HuH-7 (cell line): ENCODE data around the gene TMEM14A.
"Not testable (repeated sequence)": the region's sequence is repeated elsewhere in the genome, so short reads cannot be mapped to it uniquely, and the experiment has no call there.

ENCODE experiments used
- DNase-seq: peaks from one replicate; pipeline ENCODE4 v3.0.0; 2011; ENCODE audit warnings: low spot score

Gene TMEM14A

DNA sequence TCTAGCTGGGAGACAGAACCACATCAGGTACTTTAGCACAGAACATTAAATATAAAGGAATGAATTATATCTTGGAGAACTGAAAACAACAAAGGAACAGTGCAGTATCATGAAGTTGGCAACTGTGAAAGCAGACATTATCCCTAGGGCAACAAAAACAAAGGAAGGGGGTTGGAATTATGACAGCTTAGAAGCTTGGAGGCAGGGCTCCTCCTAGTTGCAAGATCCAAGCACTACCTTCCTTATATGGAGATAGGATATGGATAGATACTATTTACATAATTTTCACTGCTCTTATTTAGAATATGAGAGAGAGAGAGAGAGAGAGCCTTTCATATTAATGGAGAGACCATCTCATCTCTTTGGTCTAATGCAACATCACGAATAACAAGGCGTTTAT lies 27.0 kb downstream of the TMEM14A start:
- no peak for DNase-seq

GRCh38 chr6:52704060-52704459 lies 33.1 kb downstream of the TMEM14A start:
- no peak for DNase-seq

DNA sequence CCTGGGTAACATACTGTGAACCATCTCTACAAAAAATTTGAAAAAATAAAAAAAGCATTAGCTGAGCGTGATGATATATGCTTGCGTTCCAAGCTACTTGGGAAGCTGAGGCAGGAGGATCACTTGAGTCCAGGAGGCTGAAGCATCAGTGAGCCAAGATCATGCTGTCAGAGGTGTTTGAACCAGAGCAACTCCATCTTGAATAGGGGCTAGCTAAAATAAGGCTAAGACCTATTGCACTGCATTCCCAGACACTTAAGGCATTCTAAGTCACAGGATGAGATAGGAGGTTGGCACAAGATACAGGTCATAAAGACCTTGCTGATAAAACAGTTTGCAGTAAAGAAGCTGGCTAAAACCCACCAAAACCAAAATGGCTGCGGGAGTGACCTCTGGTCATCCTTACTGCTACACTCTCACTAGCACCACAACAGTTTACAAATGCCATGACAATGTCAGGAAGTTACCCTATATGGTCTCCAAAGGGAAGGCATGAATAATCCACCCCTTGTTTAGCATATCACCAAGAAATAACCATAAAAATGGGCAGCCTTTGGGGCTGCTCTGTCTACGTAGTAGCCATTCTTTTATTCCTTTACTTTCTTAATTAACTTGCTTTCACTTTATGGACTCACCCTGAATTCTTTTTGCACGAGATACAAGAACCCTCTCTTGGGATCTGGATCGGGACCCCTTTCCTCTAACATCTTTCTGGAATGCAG lies 34.0 kb downstream of the TMEM14A start:
- DNase-seq = not testable (repeated sequence)

- no peak for DNase-seq
Observed at GRCh38 chr6:52706001-52706400, 35.1 kb downstream of the TMEM14A start.

DNA sequence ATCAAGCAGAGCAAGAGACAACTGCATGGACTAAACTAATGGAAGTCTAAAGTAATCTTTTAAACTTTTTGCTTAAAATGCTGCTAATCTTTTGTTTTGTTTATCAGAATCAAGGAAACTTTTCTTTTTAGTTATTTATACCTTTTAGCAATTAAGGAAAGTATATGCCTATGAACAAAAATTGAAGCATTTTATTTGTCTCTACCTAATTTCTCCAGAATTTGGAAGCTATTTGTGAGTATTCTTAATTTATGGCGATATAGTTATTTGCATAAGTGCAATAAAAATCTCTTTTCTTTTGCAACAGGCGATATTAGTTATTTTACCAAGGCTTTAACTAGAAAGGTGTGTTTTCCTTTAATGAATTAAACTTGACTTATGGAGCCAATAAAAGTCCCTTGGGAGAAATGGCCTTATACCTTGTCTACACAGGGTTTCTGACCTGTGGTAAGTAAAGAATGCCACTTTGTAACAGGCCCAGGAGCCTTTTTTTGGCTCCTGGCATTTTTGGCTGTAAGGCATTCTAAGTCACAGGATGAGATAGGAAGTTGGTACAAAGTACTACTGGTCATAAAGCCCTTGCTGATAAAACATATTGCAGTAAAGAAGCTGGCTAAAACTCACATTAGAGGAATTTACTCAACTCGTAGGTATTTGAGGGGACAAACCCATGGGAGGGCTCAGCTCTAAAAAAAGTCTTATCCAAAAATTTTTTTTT lies 37.2 kb downstream of the TMEM14A start:
- DNase-seq = no peak

DNA sequence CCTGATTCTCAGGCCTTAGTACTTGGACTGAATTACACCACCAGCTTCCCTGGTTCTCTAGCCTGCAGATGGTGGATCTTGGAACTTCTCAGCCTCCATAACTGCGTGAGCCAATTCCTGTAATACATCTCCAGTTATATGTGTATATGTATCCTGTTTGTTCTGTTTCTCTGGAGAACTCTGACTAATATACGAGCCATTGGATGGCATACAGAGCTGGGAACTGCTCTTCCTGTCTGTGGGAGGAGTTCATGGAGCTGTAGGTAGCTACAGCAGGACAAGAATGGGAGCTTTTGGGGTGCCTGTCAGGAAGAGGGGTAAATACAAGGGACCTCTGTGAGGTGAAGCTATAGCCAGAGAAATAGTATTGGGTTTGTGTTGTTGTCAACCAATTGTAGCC lies 41.2 kb downstream of the TMEM14A start:
- DNase-seq = no peak

DNA sequence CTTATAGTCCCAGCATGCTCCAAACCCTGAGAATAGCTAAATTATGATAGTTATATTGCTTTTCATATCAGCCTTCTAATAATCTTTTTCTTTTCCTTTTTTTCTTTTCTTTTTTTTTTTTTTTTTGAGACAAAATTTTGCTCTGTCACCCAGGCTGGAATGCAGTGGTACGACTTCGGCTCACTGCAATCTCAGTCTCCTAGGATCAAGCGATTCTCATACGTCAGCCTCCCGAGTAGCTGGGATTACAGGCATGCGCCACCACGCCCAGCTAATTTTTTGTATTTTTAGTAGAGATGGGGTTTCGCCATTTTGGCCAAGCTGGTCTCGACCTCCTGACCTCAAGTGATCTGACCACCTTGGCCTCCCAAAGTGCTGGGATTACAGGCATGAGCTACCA lies 43.8 kb downstream of the TMEM14A start:
- DNase-seq = not testable (repeated sequence)

DNA sequence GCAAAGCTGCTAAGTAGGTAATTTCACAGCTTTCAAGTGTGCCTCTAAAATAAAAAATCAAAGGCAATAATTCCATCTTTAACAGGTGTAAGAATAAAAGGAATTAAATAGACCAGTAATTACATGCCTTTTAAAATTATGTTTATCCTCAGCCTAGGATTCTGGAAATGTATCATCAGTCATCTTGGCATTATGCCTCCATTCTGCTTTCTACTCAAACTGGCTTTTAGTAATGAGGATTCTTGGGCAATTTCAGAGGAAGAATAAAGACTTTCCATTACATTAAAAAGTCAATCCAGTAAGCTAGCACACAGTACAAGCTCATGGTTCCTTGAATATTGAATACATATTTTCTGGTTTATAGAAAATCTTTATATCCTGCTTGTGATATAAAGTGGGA lies 47.6 kb downstream of the TMEM14A start:
- DNase-seq = no peak

- DNase-seq = no peak
Observed at GRCh38 chr6:52720321-52720720, 49.4 kb downstream of the TMEM14A start.

DNA sequence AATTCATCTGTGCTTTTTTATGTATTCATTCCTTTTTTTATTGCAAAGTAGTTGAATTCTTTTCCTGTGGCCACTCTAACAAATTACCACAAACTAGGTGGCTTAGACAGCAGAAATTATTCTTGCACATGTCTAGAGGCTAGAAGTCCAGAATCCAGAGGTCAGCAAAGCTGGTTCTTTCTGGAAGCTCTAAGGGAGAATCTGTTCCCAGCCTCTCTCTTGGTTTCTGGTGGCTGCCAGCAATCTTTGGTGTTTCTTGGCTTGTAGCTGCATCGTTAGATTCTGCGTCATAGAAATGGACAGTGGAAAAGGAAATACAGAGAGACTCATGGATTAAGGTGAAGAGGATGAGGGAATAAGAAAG lies 53.1 kb downstream of the TMEM14A start:
- no peak for DNase-seq

DNA sequence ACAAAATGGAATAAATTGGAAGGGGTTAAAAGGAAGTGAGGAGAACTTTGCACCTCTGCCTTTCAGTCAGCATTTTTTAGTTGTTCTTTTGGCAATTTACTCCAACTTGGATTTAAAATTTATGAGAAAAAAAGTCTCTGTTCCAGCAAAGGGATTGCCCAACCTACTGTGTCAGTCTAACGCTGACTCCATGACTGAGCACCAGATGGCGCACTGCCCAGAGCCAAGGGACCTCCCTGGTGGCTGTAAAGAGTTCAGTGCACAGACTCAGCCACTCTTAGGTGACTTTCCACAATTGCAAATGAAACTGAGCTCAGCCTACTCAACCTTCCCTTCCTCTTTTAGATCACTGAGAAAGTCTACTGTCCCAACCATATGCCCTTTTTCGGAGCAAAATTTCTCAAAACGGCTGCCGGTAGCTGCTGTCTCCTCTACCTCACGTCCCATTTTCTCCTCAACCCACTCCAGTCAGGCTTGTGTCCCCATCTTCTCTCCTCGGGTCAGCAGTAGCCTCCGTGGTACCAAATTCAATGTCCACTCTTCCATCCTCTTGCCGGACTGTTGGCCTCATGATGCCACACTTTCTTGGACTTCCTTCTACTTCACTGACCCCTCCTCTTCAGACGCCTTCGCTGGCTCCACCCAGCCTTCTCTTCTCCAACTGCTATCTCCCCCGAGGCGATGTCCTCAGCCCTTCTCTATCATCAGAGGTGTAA lies 53.7 kb downstream of the TMEM14A start:
- DNase-seq = peak; percentile 44

DNA sequence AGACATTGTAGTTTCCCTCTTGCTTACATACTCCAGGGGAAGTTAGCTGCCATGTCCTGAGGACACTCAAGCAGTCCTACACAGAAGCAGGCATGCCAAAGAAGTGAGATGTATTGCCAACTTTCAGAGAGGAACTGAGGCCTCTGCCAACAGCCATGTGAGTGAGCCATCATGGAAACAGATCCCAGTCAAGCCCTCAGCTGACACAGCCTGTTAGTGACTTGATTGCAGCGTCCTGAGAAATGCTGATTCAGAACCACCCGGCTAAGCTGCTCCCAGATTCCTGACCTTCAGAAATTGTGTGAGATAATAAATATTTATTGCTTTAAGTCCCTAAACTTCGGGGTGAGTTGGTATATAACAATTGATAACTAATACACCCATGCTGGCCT lies 54.2 kb downstream of the TMEM14A start:
- DNase-seq = no peak

DNA sequence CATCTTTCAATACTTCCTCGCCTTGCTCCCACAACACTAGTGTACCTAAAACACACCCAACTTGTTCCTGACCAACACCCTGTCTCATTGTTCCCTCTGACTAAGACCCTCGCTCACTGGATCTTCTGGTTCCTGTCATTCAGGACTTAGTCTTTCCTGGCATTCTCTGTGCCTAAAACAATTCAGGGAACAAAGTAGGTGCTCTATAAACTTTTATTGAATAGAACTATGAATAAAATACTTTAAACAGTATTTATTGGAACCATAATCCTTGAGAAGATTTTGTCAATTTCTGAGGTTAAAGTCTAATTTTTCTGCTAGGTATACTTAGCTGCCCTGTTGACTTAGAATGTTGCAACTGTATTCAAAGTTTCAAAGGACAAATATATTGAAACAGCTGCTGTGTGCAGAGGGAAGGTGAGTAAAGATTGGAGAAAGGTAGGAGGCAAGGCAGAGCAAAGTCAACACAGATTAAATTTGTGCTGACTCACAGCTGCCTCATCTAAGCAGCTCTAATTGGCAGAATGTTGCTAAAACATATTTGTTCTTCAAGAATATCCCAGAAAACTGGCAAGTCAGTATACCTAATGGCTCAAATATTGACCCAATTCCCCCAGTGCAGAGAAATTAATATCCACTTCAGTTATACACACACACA lies 54.8 kb downstream of the TMEM14A start:
- DNase-seq = peak; percentile 28

- DNase-seq = no peak
Observed at GRCh38 chr6:52726193-52726542, 55.3 kb downstream of the TMEM14A start.

- no peak for DNase-seq
Observed at GRCh38 chr6:52726741-52727535, 56.0 kb downstream of the TMEM14A start.

GRCh38 chr6:52727908-52728307 lies 57.0 kb downstream of the TMEM14A start:
- DNase-seq = no peak

- no peak for DNase-seq
Observed at GRCh38 chr6:52728394-52728793, 57.5 kb downstream of the TMEM14A start.

DNA sequence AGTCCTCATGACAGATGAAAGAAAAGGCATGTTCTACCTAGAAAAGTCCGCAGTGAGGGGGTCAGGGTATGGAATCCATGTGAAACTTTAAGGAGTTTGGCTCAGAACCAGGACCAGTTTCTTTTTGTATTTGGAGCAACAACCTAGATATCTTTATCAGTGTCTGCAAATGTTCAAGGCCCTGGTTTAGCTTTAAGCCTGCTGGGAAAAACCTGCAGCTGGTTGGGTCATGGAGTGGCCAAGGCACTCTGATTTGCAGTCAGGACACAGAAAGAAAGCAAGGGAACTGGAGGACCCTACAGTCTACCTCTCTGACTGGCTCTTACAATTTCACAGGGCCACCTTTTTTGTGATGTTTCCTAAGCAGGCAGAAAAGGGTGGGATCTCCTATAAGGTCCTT lies 58.7 kb downstream of the TMEM14A start:
- DNase-seq = no peak

GRCh38 chr6:52731719-52732118 lies 60.8 kb downstream of the TMEM14A start:
- DNase-seq = no peak

DNA sequence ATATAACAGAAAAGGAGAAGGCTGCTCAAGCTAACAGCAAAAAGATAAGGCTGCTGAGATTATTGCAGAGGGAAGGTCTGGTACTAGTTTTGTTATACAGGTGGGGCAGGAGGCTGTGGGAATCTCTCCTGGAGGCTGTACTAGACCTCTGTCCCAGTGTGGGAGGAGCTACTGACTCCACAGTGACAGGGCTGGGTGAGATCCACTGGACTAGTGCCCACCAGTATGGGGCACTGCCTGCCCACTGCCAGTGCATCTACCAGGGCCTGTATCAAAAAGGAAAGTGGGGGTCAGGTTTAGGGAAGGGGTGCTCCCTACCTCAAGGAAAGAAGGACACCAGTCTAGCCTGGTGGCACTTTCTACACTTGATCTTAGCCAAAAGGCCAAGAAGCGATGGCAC lies 62.3 kb downstream of the TMEM14A start:
- DNase-seq = no peak

DNA sequence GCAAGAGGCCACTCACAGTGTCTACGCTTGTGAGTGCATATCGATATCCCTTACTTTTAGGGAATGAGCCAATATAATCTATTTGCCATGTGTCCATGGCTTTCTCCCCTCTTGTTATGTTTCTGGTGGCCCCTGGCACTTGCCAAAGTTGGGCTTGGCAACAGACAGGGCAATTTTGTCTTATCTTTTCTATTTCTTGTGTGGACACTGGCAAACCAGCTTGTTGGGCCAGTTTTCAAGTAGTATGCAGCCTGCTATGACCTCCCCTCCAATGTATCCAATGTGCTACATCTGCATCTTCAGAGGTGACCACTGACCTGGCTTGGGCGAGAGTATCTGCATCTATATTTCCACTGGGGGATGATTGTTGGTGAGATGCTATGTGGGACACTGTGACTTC lies 63.2 kb downstream of the TMEM14A start:
- no peak for DNase-seq

- DNase-seq = no peak
Observed at GRCh38 chr6:52735071-52735470, 64.2 kb downstream of the TMEM14A start.
